GM18907 (cell line): ENCODE data around the gene TSEN15.
"Not testable (repeated sequence)": the region's sequence is repeated elsewhere in the genome, so short reads cannot be mapped to it uniquely, and the experiment has no call there.

Source experiments
- ATAC-seq: cut with Tn5 transposase; IDR thresholded peaks from one replicate; pipeline ENCODE4 v1.9.1; 2021; ENCODE audit warnings: mild to moderate bottlenecking, moderate library complexity; ENCODE audit not compliant: unreplicated experiment

The TSEN15 gene

GRCh38 chr1:184096005-184096404, 44.5 kb downstream of the TSEN15 start:
- ATAC-seq, result no peak

DNA sequence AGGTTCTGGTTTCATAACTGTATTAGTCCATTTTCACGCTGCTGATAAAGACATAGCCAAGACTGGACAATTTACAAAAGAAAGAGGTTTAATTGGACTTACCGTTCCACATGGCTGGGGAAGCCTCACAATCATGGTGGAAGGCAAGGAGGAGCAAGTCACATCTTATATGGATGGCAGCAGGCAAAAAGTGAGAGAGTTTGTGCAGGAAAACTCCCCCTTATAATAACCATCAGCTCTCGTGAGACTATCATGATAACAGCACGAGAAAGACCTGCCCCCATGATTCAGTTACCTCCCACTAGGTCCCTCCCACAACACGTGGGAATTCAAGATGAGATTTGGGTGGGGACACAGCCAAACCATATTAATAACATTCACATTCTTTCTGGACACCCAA, 45.0 kb downstream of the TSEN15 start:
- ATAC-seq, result not testable (repeated sequence)

- ATAC-seq, result no peak
Observed at GRCh38 chr1:184101141-184101540, 49.6 kb downstream of the TSEN15 start.

DNA sequence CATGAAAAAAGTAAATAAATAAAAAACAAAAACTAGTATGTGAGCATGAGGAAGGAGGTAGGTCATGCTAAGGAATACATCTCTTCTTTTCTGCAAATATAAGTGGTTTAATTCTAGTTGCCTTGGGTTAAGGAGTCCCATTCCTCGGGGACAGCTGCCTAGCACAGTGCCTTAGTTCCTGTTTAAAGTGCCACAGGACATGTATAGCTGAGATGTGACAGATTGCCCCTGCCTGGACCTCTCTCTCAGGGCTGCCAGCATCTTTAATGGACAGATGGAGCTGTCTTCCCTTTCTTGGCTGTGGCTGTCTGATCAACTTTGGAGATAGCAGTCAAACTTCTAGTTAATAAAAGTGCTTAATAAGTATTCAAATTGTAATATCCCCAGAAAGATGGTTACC, 50.0 kb downstream of the TSEN15 start:
- ATAC-seq, result no peak

DNA sequence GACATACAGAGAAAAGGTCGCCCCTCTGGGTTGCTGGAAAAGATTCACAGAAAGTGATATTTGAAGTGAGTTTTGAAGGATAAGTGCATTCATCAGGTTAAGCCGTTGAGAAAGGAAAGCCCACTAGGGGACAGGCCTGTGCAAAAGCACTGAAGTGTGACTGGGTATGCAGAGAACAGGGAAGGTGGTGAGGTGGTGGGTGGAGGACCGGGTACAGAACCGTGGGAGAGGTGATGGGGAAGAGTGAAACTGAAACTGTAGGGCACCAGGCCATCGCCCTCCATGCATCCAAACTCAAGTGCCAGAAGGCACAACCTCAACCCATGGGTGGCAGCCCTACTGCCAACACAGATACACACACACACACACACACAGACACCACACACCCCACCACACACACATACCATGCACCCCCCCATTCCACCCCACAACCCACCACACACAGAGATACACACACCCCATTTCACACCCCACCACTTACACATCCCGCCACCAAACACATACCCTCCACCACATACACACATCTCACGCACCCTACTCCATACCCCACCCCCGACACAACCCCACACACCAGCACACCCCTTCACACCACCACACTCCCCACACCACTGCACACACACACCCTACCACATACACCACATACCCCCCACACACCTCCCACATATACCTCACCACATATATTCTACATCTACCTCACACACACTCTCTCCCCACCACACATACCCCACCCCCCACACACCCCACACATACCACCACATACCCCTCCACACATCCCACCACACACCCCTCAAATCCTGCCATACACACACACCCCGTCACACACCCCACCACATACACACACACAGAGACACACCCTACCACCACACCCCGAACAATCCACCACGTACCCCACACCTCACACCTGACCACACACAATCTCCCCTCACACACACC, 59.0 kb downstream of the TSEN15 start:
- ATAC-seq, result no peak

- no peak for ATAC-seq
Observed at GRCh38 chr1:184112176-184112948, 60.8 kb downstream of the TSEN15 start.

- ATAC-seq, result no peak
Observed at GRCh38 chr1:184113251-184113650, 61.7 kb downstream of the TSEN15 start.

GRCh38 chr1:184114818-184115398, 63.4 kb downstream of the TSEN15 start:
- no peak for ATAC-seq

DNA sequence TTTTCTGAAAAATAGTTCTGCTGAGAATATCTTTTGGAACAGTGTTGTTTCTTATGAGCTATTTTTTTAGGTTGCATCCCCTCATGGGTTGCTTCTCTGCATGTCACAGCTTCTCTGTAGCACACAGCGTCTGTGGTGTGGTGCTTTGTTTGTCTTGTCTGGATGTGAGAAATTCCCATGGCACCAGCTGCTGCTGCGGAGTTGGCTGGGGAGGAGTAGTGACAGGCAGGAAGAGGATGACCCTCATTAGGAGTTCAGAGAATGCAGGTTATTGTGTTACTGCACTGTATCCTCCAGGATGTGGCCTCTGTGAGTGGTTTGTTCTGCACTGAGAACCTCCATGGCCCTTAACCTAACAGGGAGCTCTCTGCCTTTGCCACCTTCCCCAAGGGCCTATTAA, 64.8 kb downstream of the TSEN15 start:
- ATAC-seq, result no peak

DNA sequence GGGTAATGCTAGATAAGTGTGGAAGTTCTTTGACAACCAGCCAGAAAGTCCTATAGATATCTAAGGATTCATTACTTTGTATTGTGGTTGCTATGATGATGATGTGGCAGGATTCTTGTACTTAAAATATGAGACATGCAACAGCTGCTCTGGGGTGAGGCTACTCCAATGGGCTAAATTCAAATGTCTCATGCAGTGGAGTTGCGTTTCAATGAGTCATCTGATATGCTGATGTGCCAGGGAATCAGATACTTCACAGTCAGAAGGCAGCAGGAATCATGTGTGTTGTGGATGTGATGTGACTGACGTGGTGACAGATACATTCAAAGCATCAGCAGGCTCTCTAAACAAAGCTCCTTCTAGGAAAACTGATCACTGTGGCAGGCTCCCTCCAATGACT, 66.5 kb downstream of the TSEN15 start:
- ATAC-seq, result no peak
